HTERT RPE-1 (cell line): Measurements from ENCODE around the gene LDLR.

Experiments used
- in situ Hi-C: fragments of 300-500 bp; cut with MboI; formaldehyde crosslinking; loops from 4 replicates; pipeline ENCODE4 v1.14.3; 2020; ENCODE audit warnings: low sequenced_read_pairs

Gene LDLR

DNA sequence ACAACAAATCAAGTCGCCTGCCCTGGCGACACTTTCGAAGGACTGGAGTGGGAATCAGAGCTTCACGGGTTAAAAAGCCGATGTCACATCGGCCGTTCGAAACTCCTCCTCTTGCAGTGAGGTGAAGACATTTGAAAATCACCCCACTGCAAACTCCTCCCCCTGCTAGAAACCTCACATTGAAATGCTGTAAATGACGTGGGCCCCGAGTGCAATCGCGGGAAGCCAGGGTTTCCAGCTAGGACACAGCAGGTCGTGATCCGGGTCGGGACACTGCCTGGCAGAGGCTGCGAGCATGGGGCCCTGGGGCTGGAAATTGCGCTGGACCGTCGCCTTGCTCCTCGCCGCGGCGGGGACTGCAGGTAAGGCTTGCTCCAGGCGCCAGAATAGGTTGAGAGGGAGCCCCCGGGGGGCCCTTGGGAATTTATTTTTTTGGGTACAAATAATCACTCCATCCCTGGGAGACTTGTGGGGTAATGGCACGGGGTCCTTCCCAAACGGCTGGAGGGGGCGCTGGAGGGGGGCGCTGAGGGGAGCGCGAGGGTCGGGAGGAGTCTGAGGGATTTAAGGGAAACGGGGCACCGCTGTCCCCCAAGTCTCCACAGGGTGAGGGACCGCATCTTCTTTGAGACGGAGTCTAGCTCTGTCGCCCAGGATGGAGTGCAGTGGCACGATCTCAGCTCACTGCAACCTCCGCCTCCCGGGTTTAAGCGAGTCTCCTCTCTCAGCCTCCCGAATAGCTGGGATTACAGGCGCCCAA, at the start of gene LDLR:
Gene LDLR (plus strand): TSS at position 210 of the 760 bp plus-strand sequence. CDS start 86 bp downstream, at position 296.
- in situ Hi-C loops: no loop called here

DNA sequence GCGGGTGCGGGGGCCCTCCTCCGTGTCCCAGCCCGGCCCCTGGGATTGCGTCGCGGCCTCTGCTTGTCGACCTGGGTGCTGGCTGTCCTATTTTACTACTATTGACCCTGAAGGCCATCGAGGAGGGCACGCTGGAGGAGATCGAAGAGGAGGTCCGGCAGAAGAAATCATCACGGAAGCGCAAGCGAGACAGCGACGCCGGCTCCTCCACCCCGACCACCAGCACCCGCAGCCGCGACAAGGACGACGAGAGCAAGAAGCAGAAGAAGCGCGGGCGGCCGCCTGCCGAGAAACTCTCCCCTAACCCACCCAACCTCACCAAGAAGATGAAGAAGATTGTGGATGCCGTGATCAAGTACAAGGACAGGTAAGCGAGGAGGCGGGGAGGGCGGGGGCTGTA, 48.1 kb upstream of the LDLR start:
- in situ Hi-C loops: no loop called here

DNA sequence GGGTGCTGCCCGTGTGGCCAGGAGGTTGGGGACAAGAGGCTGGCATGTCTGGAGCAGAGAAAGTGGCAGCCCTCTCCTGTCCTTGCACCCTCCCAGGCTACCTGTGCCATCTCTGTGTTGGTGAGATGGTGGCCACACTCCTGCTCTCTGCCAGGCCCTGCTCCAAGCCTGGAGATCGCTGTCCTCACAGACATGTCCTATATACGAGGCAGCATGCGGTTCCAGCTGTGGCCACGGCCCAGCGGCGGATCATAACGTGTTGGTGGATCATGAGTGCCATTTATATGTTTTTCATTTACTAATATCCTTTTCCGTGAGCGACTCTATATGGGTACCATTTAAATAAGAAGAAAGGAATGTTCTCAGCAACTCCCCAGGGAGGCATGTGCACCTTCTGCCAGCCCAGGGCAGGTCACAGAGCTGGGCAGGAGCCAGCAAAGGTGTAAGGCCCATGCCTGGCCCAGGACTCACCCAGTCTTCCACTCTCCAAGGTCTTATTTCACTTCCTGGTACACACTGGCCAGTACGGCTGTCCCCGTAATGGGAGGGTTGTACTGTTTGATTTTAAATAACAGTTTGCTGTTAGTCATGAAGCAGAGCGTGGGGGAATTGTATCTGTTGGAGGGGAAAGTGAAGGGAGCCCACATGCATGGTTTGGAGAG, 47.2 kb upstream of the LDLR start:
- in situ Hi-C loops: no loop called here

DNA sequence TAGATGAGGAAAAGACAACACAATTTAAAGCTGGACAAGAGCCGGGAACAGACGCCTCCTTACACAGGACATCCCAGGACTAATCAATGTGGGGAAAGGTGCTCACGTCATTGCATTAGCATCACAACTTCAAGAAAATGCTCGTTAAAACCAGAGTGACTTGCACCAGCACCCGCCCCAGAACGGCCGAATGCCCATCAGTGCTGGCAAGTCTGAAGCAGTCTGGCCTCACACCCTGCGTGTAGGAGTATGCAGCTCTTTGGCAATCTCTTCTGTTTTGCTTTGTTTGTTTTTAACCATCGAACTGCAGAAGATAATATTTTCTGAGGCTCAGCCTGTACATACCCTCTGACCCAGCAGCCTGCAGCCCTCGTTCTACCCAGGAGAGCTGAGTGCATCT, 44.8 kb upstream of the LDLR start:
- in situ Hi-C loops: no loop called here

DNA sequence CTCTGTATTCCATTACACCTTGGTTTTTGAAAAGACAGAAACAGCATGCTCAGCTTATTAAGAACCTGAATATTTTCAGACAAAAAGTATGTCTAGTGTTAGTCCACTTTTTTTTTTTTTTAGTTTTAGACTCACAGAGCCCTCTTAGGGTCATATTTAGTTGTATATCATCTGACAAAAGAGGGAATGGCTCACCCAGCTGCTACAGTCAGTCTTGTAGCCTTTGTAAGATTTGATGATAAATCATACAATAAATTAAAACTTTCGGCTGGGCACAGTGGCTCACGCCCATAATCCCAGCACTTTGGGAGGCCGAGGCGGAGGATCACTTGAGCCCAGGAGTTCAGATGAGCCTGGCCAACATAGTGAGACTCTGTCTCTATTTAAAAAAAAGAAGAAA, 43.7 kb upstream of the LDLR start:
- in situ Hi-C loops: no loop called here

DNA sequence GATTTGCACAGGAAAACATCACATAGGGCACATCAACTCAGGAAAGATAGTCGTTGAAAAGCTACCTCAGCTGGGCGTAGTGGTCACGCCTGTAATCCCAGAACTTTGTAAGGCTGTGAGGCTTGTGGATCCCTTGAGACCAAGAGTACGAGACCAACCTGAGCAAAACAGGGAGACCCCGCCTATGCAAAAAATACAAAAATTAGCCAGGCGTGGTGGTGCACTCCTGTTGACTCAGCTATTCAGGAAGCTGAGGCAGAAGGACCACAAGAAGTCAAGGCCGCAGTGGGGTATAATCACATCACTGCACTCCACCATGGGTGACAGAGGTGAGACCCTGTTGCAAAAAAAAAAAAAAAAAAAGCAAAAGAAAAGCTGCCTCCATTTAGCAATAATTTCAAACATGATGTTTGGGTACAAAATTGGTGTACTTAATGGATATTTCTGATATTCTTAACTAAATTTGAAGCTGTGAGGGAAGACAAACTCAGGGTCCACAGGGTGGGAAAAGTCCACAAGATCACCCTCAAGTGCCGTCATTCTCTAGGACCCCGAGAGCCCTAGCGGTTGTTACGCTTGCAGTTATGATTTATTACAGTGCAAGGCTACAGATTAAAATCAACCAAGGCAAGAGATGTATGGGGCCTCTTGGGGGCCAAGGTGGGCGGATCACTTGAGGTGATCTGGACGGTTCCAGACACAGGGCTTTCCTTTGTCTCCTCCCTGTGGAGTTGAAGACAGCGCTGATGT, 42.5 kb upstream of the LDLR start:
- in situ Hi-C loops: no loop called here

DNA sequence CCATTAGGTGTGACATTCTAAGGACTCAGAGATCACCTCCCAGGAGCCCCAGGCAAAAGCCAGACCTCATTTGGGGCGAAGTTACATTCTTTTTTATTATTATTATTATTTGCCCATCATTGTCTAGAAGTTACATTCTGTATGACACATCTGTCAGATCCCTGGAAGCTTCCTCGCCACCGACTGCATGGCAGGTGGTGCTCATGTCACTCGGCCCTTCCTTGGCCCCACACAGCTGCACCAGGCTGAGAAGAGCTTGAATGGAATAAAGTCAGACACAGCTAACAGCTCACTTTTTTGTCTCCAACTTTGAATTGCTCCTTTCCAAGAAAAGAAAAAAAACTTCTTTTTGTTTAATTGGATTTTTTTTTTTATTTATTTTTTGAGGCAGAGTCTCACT, 41.4 kb upstream of the LDLR start:
- in situ Hi-C loops: no loop called here

DNA sequence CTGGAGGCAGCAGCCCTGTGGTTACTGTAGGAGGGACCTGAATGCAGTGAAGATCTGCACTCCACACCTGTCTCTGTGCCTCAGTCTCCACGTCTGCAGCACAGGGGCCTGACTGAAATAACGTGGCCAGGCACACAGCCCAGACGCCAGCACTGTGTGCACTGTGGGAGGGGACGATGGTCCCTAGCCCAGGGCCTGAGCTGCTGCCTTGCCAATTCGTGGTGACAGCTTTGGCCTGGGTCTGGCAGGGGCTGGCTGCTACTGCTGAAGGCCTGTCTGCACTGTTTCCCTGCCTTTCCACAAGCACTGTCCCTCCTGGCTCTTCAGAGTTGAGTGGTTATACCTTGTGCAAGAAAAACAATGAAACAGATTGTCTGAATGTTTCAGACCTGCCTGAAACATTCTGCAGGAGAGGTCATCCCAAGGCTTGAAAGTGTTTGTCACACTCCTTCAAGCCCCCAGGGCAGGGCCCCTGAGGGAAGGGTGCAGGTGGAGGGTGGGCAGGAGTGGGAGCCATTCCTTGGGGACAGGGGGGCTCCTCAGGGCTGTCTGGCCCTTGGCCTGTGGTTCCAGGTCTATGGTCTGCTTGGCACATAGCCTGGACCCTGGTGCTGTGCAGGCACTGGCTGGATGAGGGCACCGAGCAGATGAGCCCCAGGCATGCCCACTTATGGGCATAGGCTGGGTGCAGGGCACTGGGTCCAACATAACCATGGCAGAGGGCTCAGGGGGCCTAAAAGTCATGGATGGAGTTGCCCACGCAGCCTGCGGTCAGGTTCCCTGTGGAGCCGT, 38.7 kb upstream of the LDLR start:
- in situ Hi-C loops: no loop called here

DNA sequence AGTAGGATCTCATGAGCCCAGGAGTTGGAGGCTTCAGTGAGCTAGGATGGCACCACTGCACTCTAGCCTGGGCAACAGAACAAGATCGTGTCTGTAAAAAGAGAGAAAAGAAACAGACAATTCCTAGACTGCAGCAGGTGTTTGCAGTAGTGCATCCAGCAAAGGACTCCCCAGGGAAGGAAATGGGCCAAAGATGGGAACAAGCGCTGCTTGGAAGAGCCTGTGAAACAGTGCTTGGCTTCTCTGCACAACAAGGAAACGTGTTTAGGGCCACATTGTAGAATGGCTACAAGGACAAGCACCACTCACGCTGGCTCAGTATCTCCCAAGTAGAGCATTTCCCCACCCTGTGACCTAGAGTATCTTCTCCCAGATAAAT, 35.5 kb upstream of the LDLR start:
- in situ Hi-C loops: no loop called here

DNA sequence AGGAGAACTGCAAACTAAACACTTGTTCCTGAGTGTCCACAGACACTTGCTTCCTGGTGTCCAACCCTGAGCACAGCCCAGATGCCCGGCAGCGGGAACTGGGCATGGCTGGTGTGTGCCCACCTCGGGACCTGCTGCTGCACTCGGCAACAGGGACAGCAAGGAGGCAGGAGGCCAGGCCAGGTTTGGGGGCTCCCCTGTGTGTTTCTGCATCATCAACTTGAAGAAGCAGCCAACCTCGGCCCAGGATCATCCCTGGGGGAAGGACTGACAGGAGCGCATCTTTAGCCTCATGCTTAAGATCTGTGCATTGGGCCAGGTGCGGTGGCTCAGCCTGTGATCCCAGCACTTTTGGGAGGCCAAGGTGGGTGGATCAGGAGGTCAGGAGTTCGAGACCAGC, 35.1 kb upstream of the LDLR start:
- in situ Hi-C loops: no loop called here

DNA sequence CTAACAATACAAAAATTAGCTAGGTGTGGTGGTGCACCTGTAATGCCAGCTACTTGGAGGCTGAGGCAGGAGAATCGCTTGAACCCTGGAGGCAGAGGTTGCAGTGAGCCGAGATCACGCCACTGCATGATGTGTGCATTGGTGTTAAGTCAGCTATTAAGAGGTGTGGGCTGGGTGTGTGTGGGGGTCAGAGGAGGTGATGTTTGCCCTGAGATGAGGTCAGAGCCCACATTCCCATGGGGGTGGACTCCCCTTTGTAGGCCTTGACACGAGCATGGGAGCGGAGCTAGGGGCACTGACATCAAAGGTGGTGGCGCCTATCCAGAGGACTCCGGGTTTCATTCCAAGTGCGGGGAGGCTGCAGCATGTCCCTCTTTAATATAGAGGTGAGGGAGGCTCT, 34.6 kb upstream of the LDLR start:
- in situ Hi-C loops: no loop called here

DNA sequence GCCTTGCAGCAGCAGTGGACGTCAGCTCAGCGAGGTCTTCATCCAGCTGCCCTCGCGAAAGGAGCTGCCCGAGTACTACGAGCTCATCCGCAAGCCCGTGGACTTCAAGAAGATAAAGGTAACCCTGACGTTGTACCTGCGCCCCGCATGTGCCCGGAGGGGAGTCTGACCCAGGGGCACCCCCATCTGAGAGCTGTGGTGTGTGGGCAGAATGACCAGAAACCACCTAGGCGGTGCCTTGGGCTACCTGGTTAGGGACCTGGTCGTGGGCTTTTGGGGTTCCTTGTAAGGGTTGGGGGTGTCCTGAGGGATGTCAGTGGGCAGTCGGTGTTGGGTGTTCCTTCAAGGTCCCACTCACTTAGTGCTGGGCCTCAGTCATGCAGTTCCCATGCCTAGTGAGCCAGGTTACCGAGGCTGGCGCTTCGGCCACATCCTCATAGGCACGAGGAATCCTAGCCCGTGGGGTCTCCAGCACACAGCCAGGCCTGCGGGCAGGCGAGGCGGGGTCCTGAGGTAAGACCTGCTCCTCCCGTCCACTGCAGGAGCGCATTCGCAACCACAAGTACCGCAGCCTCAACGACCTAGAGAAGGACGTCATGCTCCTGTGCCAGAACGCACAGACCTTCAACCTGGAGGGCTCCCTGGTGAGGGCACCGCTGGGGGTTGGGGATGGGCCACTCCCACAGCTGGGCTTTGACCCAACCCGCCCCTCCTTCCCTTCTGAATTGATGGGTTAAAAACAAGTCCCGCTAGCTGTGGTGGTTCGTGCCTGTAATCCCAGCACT, 30.8 kb upstream of the LDLR start:
- in situ Hi-C loops: no loop called here

DNA sequence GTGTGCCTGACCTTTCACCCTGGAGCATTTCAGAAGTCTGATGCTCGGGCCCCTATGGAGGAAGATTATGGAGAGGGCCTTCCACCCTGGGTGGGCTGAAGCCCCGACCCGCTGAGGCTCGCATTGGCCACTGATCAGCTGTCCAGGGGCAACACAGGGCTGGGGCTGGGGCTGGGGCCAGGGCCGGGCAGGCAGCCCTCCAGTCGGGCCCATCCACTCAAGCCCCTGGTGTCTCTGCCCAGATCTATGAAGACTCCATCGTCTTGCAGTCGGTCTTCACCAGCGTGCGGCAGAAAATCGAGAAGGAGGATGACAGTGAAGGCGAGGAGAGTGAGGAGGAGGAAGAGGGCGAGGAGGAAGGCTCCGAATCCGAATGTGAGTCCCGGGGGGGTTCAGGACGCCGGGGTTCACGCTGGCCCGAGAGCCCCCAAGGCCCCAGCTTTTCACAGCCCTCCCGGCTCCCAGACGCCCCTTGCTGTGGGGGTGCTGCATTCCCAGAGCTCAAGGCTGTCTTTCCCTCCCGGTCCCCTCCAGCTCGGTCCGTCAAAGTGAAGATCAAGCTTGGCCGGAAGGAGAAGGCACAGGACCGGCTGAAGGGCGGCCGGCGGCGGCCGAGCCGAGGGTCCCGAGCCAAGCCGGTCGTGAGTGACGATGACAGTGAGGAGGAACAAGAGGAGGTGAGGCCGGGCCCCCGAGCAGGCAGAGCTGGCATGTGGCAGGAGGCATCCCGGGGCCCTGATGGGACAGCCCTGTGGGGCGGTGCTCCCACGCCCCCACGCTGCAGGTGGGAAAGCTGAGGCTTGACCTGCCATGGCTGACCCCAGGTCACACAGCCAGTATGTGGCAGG, 29.5 kb upstream of the LDLR start:
- in situ Hi-C loops: no loop called here

DNA sequence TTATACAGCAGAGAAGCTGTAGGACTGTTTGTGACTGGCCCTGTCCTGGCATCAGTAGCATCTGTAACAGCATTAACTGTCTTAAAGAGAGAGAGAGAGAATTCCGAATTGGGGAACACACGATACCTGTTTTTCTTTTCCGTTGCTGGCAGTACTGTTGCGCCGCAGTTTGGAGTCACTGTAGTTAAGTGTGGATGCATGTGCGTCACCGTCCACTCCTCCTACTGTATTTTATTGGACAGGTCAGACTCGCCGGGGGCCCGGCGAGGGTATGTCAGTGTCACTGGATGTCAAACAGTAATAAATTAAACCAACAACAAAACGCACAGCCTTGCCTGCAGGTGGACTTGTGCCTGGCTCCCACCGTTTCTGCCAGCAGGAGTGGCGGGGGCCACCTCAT, 27.3 kb upstream of the LDLR start:
- in situ Hi-C loops: no loop called here

DNA sequence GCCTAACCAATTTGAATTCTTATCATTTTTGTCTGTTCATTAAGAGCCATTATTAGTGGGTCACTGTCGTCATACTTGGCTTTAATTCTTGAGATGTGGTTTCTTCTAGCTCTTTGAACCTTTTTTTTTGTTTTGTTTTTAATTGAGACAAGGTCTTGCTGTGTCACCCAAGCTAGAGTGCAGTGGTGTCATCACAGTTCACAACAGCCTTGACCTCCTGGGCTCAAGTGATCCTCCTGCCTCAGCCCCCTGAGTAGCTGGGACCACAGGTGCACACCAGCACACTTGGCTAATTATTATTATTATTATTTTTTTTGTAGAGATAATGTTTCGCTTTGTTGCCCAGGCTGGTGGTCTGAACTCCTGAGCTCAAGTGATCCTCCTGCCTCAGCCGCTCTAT, 25.8 kb upstream of the LDLR start:
- in situ Hi-C loops: no loop called here

DNA sequence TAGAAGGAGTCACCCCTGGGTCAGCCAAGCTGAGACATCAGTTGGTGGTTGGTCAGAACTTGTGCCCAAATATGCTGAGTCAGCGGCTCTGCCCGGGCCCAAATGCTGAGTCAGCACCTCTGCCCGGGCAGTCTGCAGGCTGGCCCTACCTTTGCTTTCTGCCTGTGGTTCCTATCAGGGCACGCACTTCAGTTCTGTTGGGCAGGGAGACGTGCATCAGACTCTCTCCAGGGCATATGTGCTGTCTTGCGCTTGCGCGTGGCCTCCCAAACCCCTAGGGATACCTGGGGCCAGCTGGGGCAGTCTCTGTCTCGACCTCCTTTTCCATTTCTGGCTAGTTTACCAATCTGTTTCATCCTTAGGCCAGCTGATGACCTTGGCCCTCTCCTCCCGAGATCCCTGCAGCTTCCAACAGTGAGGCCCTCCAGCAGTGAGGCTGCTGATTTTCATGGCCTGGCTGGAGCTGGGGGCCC, 24.4 kb upstream of the LDLR start:
- in situ Hi-C loops: no loop called here

DNA sequence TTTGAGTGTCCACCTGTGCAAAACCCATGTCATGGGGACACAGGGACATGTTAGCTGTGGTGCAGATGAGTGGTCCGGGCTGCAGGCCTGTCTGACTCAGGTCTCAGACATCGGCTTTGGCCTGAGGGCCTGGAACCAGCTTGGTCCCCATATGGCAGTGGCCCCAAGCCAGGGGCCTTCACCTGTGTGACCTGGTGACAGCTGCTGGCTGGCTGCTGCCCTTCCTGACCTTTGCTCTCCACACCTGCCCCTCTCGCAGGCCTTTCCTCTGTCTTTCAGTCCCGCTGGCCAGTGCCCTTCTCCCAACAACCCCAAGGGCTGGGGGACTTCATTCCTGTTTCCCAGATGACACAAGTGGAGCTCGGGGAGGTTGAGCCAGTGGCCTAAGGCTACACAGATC, 22.9 kb upstream of the LDLR start:
- in situ Hi-C loops: no loop called here

DNA sequence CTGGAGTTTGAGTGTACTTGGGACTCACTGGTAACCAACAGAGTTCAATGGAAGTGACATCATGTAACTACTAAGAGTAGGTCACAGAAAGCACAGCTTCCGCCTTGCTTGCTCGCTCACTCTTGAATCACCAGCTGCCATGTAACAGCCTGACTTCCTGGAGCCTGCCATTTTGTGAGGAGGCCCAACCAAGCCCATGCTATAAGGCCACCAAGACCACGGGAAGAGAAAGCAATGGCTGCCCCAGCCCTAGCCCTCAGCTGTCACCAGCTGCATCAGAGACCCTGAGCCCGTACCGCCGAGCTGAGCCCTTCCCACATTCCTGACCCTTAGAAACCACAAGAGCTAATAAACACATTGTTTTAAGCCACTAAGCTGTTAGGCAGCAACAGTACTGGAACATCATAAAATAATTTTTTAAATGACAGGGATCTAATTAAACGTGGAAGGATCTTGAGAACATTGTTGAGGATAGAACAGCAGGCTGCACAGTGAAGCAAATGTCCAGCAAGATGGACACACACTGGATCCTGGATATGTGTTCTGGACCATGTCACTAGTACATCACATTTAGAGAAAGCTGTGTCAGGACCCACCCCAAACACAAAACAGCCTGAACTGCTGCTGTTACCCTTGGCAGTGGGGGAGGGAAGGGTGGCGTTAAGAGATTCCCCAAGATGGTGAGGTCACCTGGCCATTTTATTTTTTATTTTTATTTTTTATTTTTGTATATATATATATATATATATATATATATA, 21.7 kb upstream of the LDLR start:
- in situ Hi-C loops: no loop called here

DNA sequence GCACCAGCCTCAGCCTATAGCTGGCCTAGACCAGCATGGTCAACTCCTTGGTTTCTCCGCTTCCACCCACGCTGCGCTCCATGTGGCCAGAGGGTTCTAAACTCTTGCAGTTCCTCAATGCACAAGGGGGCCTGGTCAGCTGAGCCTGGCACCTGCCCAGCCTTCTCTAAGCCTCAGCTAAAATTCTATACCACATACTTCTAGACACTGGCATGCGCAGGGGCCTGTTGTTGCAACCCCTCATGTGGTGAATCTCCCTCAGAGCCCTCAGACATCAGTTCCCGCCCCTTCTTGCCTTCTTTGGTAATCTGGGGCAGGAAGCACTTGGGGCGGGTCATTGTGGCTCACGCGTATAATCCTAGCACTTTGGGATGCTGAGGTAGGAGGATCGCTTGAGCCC, 19.7 kb upstream of the LDLR start:
- in situ Hi-C loops: no loop called here
